GM20000 (cell line): ENCODE measurements around the gene QKI.
"Not testable (repeated sequence)": the region's sequence is repeated elsewhere in the genome, so short reads cannot be mapped to it uniquely, and the experiment has no call there.

Experiments
- DNase-seq: peaks from one replicate; pipeline ENCODE4 v3.0.0; 2012; ENCODE audit warnings: low spot score
- CTCF ChIP-seq: IDR thresholded peaks from 2 replicates; pipeline ENCODE4 v1.5.1; 2012; ENCODE audit warnings: mild to moderate bottlenecking, control low read depth; ENCODE audit errors: extremely low read depth, missing control alignments

QKI gene

GRCh38 chr6:163383912-163384311, 30.6 kb upstream of the QKI start:
- TF ChIP-seq CTCF: no peak
- no peak for DNase-seq

GRCh38 chr6:163384510-163384909, 30.0 kb upstream of the QKI start:
- no peak for DNase-seq
- no peak for TF ChIP-seq CTCF

- not testable (repeated sequence) for DNase-seq
These were observed 29.0 kb upstream of the QKI start for GRCh38 chr6:163385503-163385902.

GRCh38 chr6:163386329-163386908, 28.1 kb upstream of the QKI start:
- TF ChIP-seq CTCF: no peak

GRCh38 chr6:163387317-163387716, 27.2 kb upstream of the QKI start:
- no peak for TF ChIP-seq CTCF
- DNase-seq: no peak

More at GRCh38 chr6:163386329-163386908, 28.1 kb upstream of the QKI start:
- no peak for DNase-seq

- DNase-seq: no peak
- TF ChIP-seq CTCF: no peak
These were observed 25.2 kb upstream of the QKI start for GRCh38 chr6:163389354-163389753.

- TF ChIP-seq CTCF: no peak
- DNase-seq: no peak
These were observed 23.7 kb upstream of the QKI start for GRCh38 chr6:163390770-163391169.

GRCh38 chr6:163391985-163392384, 22.5 kb upstream of the QKI start:
- TF ChIP-seq CTCF: no peak
- no peak for DNase-seq
